Fibroblast of lung (primary cell): ENCODE measurements around the gene ACOX1. TPM values are rescaled to one million over a fixed set of nuclear protein-coding genes. Genes with fewer than 3 reads are reported as not detected.

Experiments
- DNase-seq, 2 donors: peaks; one replicate each; pipeline versions ENCODE4 v3.0.0 to v3.0.0-alpha.2; 2010; ENCODE audit warnings: low read depth in 2 of 2
- H2AFZ ChIP-seq: 2 replicates; pipeline ENCODE4 v1.5.1; 2012; ENCODE audit warnings: low read length, control low read depth, inconsistent platforms
- H3K27ac ChIP-seq: 2 replicates; pipeline ENCODE4 v1.5.1; 2011; ENCODE audit warnings: low read length, control low read depth; ENCODE audit not compliant: insufficient read depth
- H3K27me3 ChIP-seq: 2 replicates; pipeline ENCODE4 v1.5.1; 2011; ENCODE audit warnings: mild to moderate bottlenecking, low read length; ENCODE audit not compliant: control insufficient read depth, insufficient read depth
- H3K36me3 ChIP-seq: 2 replicates; pipeline ENCODE4 v1.5.1; 2011; ENCODE audit warnings: low read length; ENCODE audit not compliant: control insufficient read depth, insufficient read depth
- H3K4me1 ChIP-seq: 2 replicates; pipeline ENCODE4 v1.5.1; 2011; ENCODE audit warnings: low read length; ENCODE audit not compliant: control insufficient read depth, insufficient read depth; ENCODE audit errors: extremely low read depth
- H3K4me2 ChIP-seq: 2 replicates; pipeline ENCODE4 v1.5.1; 2011; ENCODE audit warnings: low read length, control low read depth; ENCODE audit not compliant: insufficient read depth; ENCODE audit errors: extremely low read depth
- H3K4me3 ChIP-seq, 4 experiments: fragments of 200-600 bp in 1 of 4; sonication (generic) in 1 of 4; replicated peaks in 1 of 4; 2 replicates each; pipeline ENCODE4 v1.5.1; 2011 to 2016; ENCODE audit warnings: low read length in 4 of 4, low read depth in 3 of 4, mild to moderate bottlenecking in 3 of 4, control low read depth in 2 of 4, inconsistent platforms in 1 of 4, mixed read lengths in 1 of 4; ENCODE audit not compliant: insufficient read depth in 1 of 4; ENCODE audit errors: control extremely low read depth in 1 of 4
- H3K79me2 ChIP-seq: 2 replicates; pipeline ENCODE4 v1.5.1; 2012; ENCODE audit warnings: mild to moderate bottlenecking, low read length, inconsistent platforms; ENCODE audit not compliant: control insufficient read depth, insufficient read depth
- H3K9ac ChIP-seq: 2 replicates; pipeline ENCODE4 v1.5.1; 2011; ENCODE audit warnings: mild to moderate bottlenecking, low read length, control low read depth; ENCODE audit not compliant: insufficient read depth
- H3K9me3 ChIP-seq: 2 replicates; pipeline ENCODE4 v1.5.1; 2012; ENCODE audit warnings: low read depth, low read length; ENCODE audit not compliant: control insufficient read depth, insufficient read depth
- H4K20me1 ChIP-seq: 2 replicates; pipeline ENCODE4 v1.5.1; 2011; ENCODE audit warnings: low read length; ENCODE audit not compliant: control insufficient read depth, insufficient read depth; ENCODE audit errors: extremely low read depth
- EZH2 ChIP-seq: IDR thresholded peaks from 2 replicates; pipeline ENCODE4 v1.5.1; 2012; ENCODE audit warnings: low read length, control low read depth, mild to moderate bottlenecking; ENCODE audit errors: missing control alignments
- polyA plus RNA-seq, 2 donors: library from polyadenylated mRNA; depleted of rRNA in 1 of 2; stranded (reverse) in 1 of 2; unstranded in 1 of 2; fragments of >200 nt; gene quantifications; 2 replicates each; pipeline ENCODE4 v1.2.1, GENCODE V29; 2011 to 2012; ENCODE audit warnings: missing spikeins in 1 of 2
- total RNA-seq: library from RNA; depleted of rRNA; stranded (reverse); fragments of >200 nt; gene quantifications from 2 replicates; pipeline ENCODE4 v1.2.1, GENCODE V29; 2014
- TF ChIP-seq, protein P1 (sequence below), 2 donors: IDR thresholded peaks in 1 of 2; conservative IDR thresholded peaks in 1 of 2; 1 replicate in 1 of 2; 2 replicates in 1 of 2; pipeline ENCODE4 v1.5.1; 2011 to 2012; ENCODE audit warnings: low read length in 2 of 2, control low read depth in 1 of 2, inconsistent platforms in 1 of 2, low read depth in 1 of 2, mild to moderate bottlenecking in 1 of 2

Gene ACOX1
- total and polyA plus RNA-seq, 2 donors (not counting 1 experiment from before 2014, with no cell fraction given): 30.0 to 70.5 TPM

DNA sequence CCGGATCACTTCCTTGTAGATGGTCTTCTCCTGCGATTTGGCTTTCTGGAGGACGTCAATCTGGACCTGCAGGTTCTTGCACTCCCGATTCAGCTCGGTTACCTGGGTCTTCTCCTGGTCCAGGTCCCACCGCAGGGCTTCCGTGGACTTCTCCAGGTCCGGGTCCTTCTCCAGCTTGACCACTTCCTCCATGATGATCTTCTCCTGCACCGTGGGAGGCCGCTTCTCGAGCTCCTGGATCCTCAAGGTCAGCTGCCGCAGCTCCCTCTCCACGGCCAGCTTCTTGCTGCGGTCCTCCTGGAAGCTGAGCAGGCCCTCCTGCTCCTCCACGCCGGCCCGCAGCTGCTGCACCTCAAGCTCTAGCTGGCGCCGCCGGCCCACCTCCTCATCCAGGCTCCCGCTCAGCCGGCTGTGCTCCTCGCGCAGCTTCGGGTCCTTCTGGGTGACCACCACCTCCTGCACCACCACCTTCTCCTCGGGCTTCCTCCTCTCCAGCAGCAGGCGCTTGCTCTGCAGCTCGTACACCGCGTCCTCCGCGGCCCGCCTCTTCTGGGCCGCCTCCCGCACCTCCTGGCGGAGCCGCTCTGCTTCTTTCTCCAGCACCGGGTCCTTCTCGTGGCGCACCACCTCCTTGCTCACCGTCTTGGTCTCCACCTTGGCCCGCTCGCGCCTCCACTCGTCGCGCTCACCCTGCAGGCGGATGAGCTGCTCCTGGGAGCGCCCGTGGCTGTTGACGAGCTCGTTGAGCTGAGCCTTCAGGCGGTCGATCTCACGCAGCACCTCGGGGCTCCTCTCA is 29.9 kb upstream of the ACOX1 start:
- Histone ChIP-seq H3K27ac (no peak overlapping the region), H3K27me3 (no peaks in the 10 kb centered on the region), H3K4me1 (no peaks in the 10 kb centered on the region), H2AFZ (no peak overlapping the region), H3K9ac (no peak overlapping the region), H4K20me1 (no peaks in the 10 kb centered on the region), H3K9me3 (no peaks in the 10 kb centered on the region), H3K79me2 (no peaks in the 10 kb centered on the region), H3K4me2 (no peak overlapping the region), H3K4me3 (no peak overlapping the region), H3K36me3 (no peaks in the 10 kb centered on the region)
- TF ChIP-seq, protein P1, sequence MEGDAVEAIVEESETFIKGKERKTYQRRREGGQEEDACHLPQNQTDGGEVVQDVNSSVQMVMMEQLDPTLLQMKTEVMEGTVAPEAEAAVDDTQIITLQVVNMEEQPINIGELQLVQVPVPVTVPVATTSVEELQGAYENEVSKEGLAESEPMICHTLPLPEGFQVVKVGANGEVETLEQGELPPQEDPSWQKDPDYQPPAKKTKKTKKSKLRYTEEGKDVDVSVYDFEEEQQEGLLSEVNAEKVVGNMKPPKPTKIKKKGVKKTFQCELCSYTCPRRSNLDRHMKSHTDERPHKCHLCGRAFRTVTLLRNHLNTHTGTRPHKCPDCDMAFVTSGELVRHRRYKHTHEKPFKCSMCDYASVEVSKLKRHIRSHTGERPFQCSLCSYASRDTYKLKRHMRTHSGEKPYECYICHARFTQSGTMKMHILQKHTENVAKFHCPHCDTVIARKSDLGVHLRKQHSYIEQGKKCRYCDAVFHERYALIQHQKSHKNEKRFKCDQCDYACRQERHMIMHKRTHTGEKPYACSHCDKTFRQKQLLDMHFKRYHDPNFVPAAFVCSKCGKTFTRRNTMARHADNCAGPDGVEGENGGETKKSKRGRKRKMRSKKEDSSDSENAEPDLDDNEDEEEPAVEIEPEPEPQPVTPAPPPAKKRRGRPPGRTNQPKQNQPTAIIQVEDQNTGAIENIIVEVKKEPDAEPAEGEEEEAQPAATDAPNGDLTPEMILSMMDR (conservative IDR thresholded peaks at IDR 0.05 in 1 of 2, IDR thresholded peaks at IDR 0.05 in 1 of 2; ENCODE audit: low read depth in 1 of 2, low read length in 2 of 2): no peak
- TF ChIP-seq EZH2: no peak
- DNase-seq: no peak

DNA sequence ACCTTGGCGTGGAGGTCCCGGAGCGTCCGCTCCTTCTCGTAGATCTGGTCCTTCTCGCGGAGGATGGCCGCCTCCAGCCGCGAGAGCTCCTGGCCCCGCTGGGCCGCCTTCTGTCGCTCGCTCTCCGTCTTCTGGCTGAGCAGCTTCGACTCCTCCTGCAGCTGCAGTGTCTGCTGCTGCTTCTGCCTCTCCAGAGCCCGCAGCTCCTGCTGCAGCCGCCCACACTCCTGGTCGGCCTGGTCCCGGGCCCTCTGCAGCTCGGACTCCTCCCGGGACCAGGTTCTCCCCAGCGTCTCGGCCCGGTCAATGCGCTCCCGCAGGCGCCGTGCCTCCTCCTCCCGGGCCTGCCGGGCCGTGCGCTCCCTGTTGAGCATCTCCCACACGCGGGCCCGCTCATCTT is 29.2 kb upstream of the ACOX1 start:
- no peak for DNase-seq
- Histone ChIP-seq H3K9me3 (no peaks in the 10 kb centered on the region), H3K4me2 (no peak overlapping the region), H3K4me3 (no peak overlapping the region), H3K4me1 (no peaks in the 10 kb centered on the region), H2AFZ (no peak overlapping the region), H3K36me3 (no peaks in the 10 kb centered on the region), H3K27me3 (no peaks in the 10 kb centered on the region), H3K79me2 (no peaks in the 10 kb centered on the region), H3K27ac (no peak overlapping the region), H3K9ac (no peak overlapping the region), H4K20me1 (no peaks in the 10 kb centered on the region)
- TF ChIP-seq, protein P1 (conservative IDR thresholded peaks at IDR 0.05 in 1 of 2, IDR thresholded peaks at IDR 0.05 in 1 of 2; ENCODE audit: low read depth in 1 of 2, low read length in 2 of 2): no peak
- TF ChIP-seq EZH2: no peak

DNA sequence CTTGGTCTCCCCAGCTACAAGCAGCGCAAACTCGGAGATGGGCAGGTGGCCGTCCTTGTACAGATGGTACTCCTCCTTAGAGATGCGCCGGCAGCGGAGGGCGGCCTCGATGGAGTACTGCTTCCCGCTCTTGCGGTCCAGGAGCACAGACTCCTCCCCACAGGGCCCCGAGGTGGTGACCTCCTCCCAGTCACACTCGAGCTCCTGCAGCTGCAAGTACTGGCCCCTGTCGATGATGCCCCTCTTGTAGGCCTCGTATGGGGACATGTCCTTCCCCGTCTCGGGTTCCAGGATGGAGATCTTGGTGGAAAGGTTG is 28.8 kb upstream of the ACOX1 start:
- Histone ChIP-seq H3K27me3 (no peaks in the 10 kb centered on the region), H3K27ac (no peak overlapping the region), H3K9me3 (no peaks in the 10 kb centered on the region), H3K4me2 (no peak overlapping the region), H4K20me1 (no peaks in the 10 kb centered on the region), H3K4me1 (no peaks in the 10 kb centered on the region), H3K9ac (no peak overlapping the region), H3K36me3 (no peaks in the 10 kb centered on the region), H2AFZ (no peak overlapping the region), H3K4me3 (no peak overlapping the region), H3K79me2 (no peaks in the 10 kb centered on the region)
- no peak for DNase-seq
- TF ChIP-seq, protein P1 (conservative IDR thresholded peaks at IDR 0.05 in 1 of 2, IDR thresholded peaks at IDR 0.05 in 1 of 2; ENCODE audit: low read depth in 1 of 2, low read length in 2 of 2): no peak
- no peak for TF ChIP-seq EZH2
